Mesenteric fat pad (tissue), 1 donor: ENCODE results near the gene RRH. TPM values are rescaled to one million over a fixed set of nuclear protein-coding genes. Genes with fewer than 3 reads are reported as not detected.
"Not testable (repeated sequence)": the region's sequence is repeated elsewhere in the genome, so short reads cannot be mapped to it uniquely, and the experiment has no call there.

ENCODE experiments used
- DNase-seq: peaks from one replicate; pipeline ENCODE4 v3.0.0-alpha.2; 2020; ENCODE audit warnings: low spot score
- total RNA-seq: library from RNA; stranded (reverse); fragmentation: NEBNext Ultra II Directional; extraction: Animal tissue kit (Norgen Biotek cat#: 25700); gene quantifications from one replicate; pipeline ENCODE4 v1.2.1, GENCODE V29; 2021
- donor health status: DM: yes; HTN: yes; CAD: no.

Gene RRH
- total RNA-seq, 1 donor from 2014 or later, result not detected

GRCh38 chr4:109836985-109837384 lies 9.2 kb downstream of the RRH start:
- DNase-seq, result no peak

- no peak for DNase-seq
Observed at GRCh38 chr4:109846395-109847098, 18.8 kb downstream of the RRH start.

GRCh38 chr4:109847896-109848442 lies 20.2 kb downstream of the RRH start, which contains the start of gene LRIT3:
TSS of gene LRIT3 (plus strand) at chr4:109848107. CDS start at chr4:109848202, 95 bp downstream.
- no peak for DNase-seq

GRCh38 chr4:109848501-109848900 lies 20.7 kb downstream of the RRH start:
- no peak for DNase-seq

- DNase-seq, result no peak
Observed at GRCh38 chr4:109850601-109851000, 22.8 kb downstream of the RRH start.

- DNase-seq, result not testable (repeated sequence)
Observed at GRCh38 chr4:109859426-109860300, 31.9 kb downstream of the RRH start.

- no peak for DNase-seq
Observed at GRCh38 chr4:109861271-109861670, 33.5 kb downstream of the RRH start.

GRCh38 chr4:109861916-109862511 lies 34.2 kb downstream of the RRH start:
- no peak for DNase-seq

GRCh38 chr4:109864134-109864533 lies 36.4 kb downstream of the RRH start:
- DNase-seq, result no peak

GRCh38 chr4:109870061-109870460 lies 42.3 kb downstream of the RRH start:
- DNase-seq, result no peak

GRCh38 chr4:109872065-109872464 lies 44.3 kb downstream of the RRH start:
- no peak for DNase-seq

- DNase-seq, result no peak
Observed at GRCh38 chr4:109872950-109873656, 45.3 kb downstream of the RRH start.

- no peak for DNase-seq
Observed at GRCh38 chr4:109873791-109874514, 46.2 kb downstream of the RRH start.

- DNase-seq, result no peak
Observed at GRCh38 chr4:109875106-109875505, 47.3 kb downstream of the RRH start.

GRCh38 chr4:109875553-109875952 lies 47.8 kb downstream of the RRH start:
- not testable (repeated sequence) for DNase-seq

GRCh38 chr4:109876634-109877265 lies 49.0 kb downstream of the RRH start:
- no peak for DNase-seq

- no peak for DNase-seq
Observed at GRCh38 chr4:109877400-109877799, 49.6 kb downstream of the RRH start.

- DNase-seq, result no peak
Observed at GRCh38 chr4:109878355-109878754, 50.6 kb downstream of the RRH start.

- DNase-seq, result no peak
Observed at GRCh38 chr4:109879081-109879480, 51.3 kb downstream of the RRH start.
